Liver (tissue), 9 donors: ENCODE results near the gene MAP3K5. TPM values are rescaled to one million over a fixed set of nuclear protein-coding genes. Genes with fewer than 3 reads are reported as not detected.
A peak's percentile ranks its signal among the peaks of the same experiment; 100 is the strongest.

Experiments
- DNase-seq: peaks from one replicate; pipeline ENCODE4 v3.0.0-alpha.2; 2017; ENCODE audit warnings: low spot score
- H3K27ac ChIP-seq, 2 donors: one replicate each; pipeline ENCODE4 v1.7.0; 2013; ENCODE audit warnings: inconsistent platforms in 2 of 2, low read length in 2 of 2, control low read depth in 1 of 2, low read depth in 1 of 2, mild to moderate bottlenecking in 1 of 2
- H3K27me3 ChIP-seq, 4 donors: one replicate each; pipeline versions ENCODE4 v1.6.1 to v1.7.0; 2013; ENCODE audit warnings: low read length in 3 of 4, inconsistent platforms in 1 of 4, mild to moderate bottlenecking in 1 of 4, moderate library complexity in 1 of 4; ENCODE audit not compliant: control insufficient read depth in 4 of 4, insufficient read depth in 4 of 4
- H3K36me3 ChIP-seq, 4 donors: one replicate each; pipeline versions ENCODE4 v1.6.1 to v1.7.0; 2013; ENCODE audit warnings: low read length in 3 of 4, mild to moderate bottlenecking in 3 of 4, low read depth in 1 of 4, moderate library complexity in 1 of 4; ENCODE audit not compliant: control insufficient read depth in 4 of 4, insufficient read depth in 3 of 4
- H3K4me1 ChIP-seq, 4 donors: one replicate each; pipeline versions ENCODE4 v1.6.1 to v1.7.0; 2013; ENCODE audit warnings: low read length in 3 of 4, mild to moderate bottlenecking in 3 of 4, moderate library complexity in 1 of 4; ENCODE audit not compliant: control insufficient read depth in 4 of 4, insufficient read depth in 4 of 4
- H3K4me3 ChIP-seq, 3 donors: one replicate each; pipeline versions ENCODE4 v1.6.1 to v1.7.0; 2013; ENCODE audit warnings: low read length in 3 of 3, control low read depth in 1 of 3, low read depth in 1 of 3, mild to moderate bottlenecking in 1 of 3
- H3K9ac ChIP-seq, 2 donors: one replicate each; pipeline ENCODE4 v1.7.0; 2013; ENCODE audit warnings: low read length in 2 of 2, mild to moderate bottlenecking in 2 of 2, moderate library complexity in 2 of 2, control low read depth in 1 of 2, low read depth in 1 of 2
- H3K9me3 ChIP-seq, 4 donors: one replicate each; pipeline versions ENCODE4 v1.6.1 to v1.7.0; 2013; ENCODE audit warnings: low read length in 3 of 4; ENCODE audit not compliant: control insufficient read depth in 4 of 4
- ATF3 ChIP-seq: IDR thresholded peaks from 2 replicates; pipeline ENCODE4 v1.6.1; 2016; ENCODE audit warnings: antibody characterized with exemption
- CTCF ChIP-seq: fragments of 150-350 bp; IDR thresholded peaks from 2 replicates; pipeline ENCODE4 v1.5.1; 2017; ENCODE audit warnings: improper control_type of control experiment, low read depth, low read length; ENCODE audit not compliant: missing input control
- EGR1 ChIP-seq, 2 donors: IDR thresholded peaks; 2 replicates each; pipeline ENCODE4 v1.6.1; 2016 to 2018; ENCODE audit warnings: antibody characterized with exemption in 2 of 2, low read depth in 2 of 2
- FOXA1 ChIP-seq: IDR thresholded peaks from 2 replicates; pipeline ENCODE4 v1.6.1; 2016; ENCODE audit warnings: antibody characterized with exemption
- FOXA2 ChIP-seq: IDR thresholded peaks from 2 replicates; pipeline ENCODE4 v1.6.1; 2016; ENCODE audit warnings: antibody characterized with exemption
- GABPA ChIP-seq, 2 donors: IDR thresholded peaks in 1 of 2; conservative IDR thresholded peaks in 1 of 2; 2 replicates each; pipeline ENCODE4 v1.6.1; 2016; ENCODE audit warnings: antibody characterized with exemption in 2 of 2, mild to moderate bottlenecking in 1 of 2, moderate library complexity in 1 of 2
- HNF4A ChIP-seq, 2 donors: conservative IDR thresholded peaks; 2 replicates each; pipeline ENCODE4 v1.6.1; 2016; ENCODE audit warnings: antibody characterized with exemption in 2 of 2, mild to moderate bottlenecking in 2 of 2
- HNF4G ChIP-seq: IDR thresholded peaks from 2 replicates; pipeline ENCODE4 v1.6.1; 2016; ENCODE audit warnings: antibody characterized with exemption
- JUND ChIP-seq, 2 donors: IDR thresholded peaks; 2 replicates each; pipeline ENCODE4 v1.6.1; 2016; ENCODE audit warnings: antibody characterized with exemption in 2 of 2
- NR2F2 ChIP-seq: IDR thresholded peaks from 2 replicates; pipeline ENCODE4 v1.6.1; 2016; ENCODE audit warnings: antibody characterized with exemption
- RAD21 ChIP-seq, 2 donors: IDR thresholded peaks; 2 replicates each; pipeline ENCODE4 v1.6.1; 2016; ENCODE audit warnings: antibody characterized with exemption in 2 of 2, mild to moderate bottlenecking in 2 of 2
- REST ChIP-seq: IDR thresholded peaks from 2 replicates; pipeline ENCODE4 v1.6.1; 2016; ENCODE audit warnings: antibody characterized with exemption, mild to moderate bottlenecking
- RXRA ChIP-seq, 2 donors: IDR thresholded peaks; 2 replicates each; pipeline ENCODE4 v1.6.1; 2017 to 2018; ENCODE audit warnings: antibody characterized with exemption in 2 of 2, mild to moderate bottlenecking in 1 of 2
- SP1 ChIP-seq: IDR thresholded peaks from 2 replicates; pipeline ENCODE4 v1.6.1; 2018; ENCODE audit warnings: antibody characterized with exemption, mild to moderate bottlenecking
- TAF1 ChIP-seq: conservative IDR thresholded peaks from 2 replicates; pipeline ENCODE4 v1.6.1; 2016; ENCODE audit warnings: antibody characterized with exemption, mild to moderate bottlenecking
- YY1 ChIP-seq: IDR thresholded peaks from 2 replicates; pipeline ENCODE4 v1.6.1; 2016; ENCODE audit warnings: antibody characterized with exemption, mild to moderate bottlenecking
- WGBS: extraction: QIAGEN DNeasy Blood & Tissue Kit; methylation state at CpG from one replicate; pipeline ENCODE4 v1.1.7; 2013; 5-methylcytosine and 5-hydroxymethylcytosine counted together
- polyA plus RNA-seq, 2 donors: library from polyadenylated mRNA; stranded (reverse) in 1 of 2; unstranded in 1 of 2; fragments of 200-250 nt in 1 of 2; fragments of >200 nt in 1 of 2; fragmentation: Nextera tagmentation in 1 of 2; extraction: Ambion mirVana in 1 of 2; gene quantifications; one replicate each; pipeline versions ENCODE4 v1.2.1 to v1.2.3, GENCODE V29; 2013 to 2015
- total RNA-seq, 2 donors: library from RNA; depleted of rRNA; stranded (reverse); fragments of >200 nt; gene quantifications; one replicate each; pipeline ENCODE4 v1.2.3, GENCODE V29; 2014
- TF ChIP-seq, protein P1 (sequence below): IDR thresholded peaks from 2 replicates; pipeline ENCODE4 v1.6.1; 2016; ENCODE audit warnings: antibody characterized with exemption
- donor health status: healthy.
- donor health status: healthy.
- donor health status: healthy.
- donor health status: healthy.
- donor health status: healthy.

Gene MAP3K5
- total and polyA plus RNA-seq, 4 donors, result 2.9 to 18.0 (median 5.5) TPM

DNA sequence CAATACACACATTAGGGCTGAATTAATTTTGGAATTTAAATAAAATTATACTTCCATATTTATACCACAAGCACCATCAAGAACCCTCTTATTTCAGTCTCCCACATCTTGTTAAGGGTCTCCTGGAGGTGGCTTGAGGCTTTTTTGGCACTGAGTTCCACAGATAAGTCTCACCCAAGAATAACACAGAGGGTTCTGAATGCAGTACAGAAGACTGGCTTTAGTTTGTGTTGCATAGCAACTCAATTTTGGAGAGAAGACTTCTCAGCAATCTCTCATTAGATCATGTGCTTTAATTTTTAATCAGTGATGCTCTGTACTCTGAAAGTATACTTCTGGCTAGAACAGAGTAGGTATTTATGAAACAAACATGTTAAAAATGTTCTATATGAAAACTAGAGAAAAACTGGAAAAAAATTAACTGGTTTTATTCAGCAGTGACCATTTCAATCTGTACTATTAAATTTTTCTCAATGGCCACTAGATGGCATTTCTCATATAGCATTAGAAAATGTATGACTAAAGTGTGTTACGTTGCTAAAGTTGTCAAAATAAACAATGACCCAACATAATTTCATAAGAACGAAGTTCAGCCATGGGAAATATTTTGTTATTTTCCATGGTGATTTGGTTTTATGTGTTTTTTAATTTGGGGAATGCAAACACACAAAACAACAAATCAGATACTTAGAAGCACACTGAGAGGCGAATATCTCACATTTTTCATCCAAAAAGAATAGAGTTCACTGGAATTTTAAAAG is 209.4 kb downstream of the MAP3K5 start:
- no peak for DNase-seq
- Histone ChIP-seq H3K27me3 (no peaks in the 10 kb centered on the region), H3K36me3 (peaks cover 9 to 25% (median 15%) of the 10 kb centered on the region in 4 donors), H3K27ac (no peak overlapping the region), H3K9me3 (no peaks in the 10 kb centered on the region), H3K4me3 (no peak overlapping the region), H3K9ac (no peak overlapping the region), H3K4me1 (no peaks in the 10 kb centered on the region)
- no peak for TF ChIP-seq HNF4A (conservative IDR thresholded peaks at IDR 0.05)
- TF ChIP-seq FOXA1, result no peak
- TF ChIP-seq ATF3, result peak; percentile 19
- no peak for TF ChIP-seq SP1
- TF ChIP-seq CTCF, result peak; percentile 38
- TF ChIP-seq NR2F2, result no peak
- no peak for TF ChIP-seq YY1
- no peak for TF ChIP-seq REST
- no peak for TF ChIP-seq RXRA (IDR thresholded peaks at IDR 0.05)
- peak; percentile 71 to 79 for TF ChIP-seq RAD21 (IDR thresholded peaks at IDR 0.05)
- TF ChIP-seq, protein P1, sequence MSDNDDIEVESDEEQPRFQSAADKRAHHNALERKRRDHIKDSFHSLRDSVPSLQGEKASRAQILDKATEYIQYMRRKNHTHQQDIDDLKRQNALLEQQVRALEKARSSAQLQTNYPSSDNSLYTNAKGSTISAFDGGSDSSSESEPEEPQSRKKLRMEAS, result no peak
- no peak for TF ChIP-seq FOXA2
- 34% methylated on average over 3 of the region's 3 CpGs for WGBS

DNA sequence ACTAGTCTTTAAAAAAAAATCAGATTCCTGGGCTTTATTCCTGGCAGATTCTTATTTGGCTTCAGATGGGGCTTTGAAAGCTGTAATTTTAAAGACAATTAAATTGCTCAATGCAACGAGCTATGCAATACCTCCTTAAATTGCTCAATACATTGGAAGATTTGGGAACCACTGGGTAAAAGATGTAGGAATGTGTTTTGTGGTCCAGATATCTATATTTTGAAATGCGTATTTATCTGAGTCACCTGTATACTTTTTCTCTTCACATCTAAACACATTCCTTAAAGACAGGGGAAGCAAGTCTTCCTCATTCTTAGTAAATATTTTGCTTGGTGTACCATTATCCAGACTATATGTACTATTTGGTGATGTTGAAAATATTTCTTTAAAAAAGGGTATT is 212.5 kb downstream of the MAP3K5 start:
- no peaks in the 10 kb centered on the region for H3K9me3 ChIP-seq
- H3K27me3 ChIP-seq, result no peaks in the 10 kb centered on the region
- peaks cover 10 to 19% (median 16%) of the 10 kb centered on the region in 4 donors for H3K36me3 ChIP-seq
- no peak for DNase-seq
- no peak overlapping the region for H3K27ac ChIP-seq
- H3K9ac ChIP-seq, result no peak overlapping the region
- no peaks in the 10 kb centered on the region for H3K4me1 ChIP-seq
- no peak overlapping the region for H3K4me3 ChIP-seq
- WGBS, result 88% methylated on average over 2 of the region's 2 CpGs
- no peak for TF ChIP-seq EGR1 (IDR thresholded peaks at IDR 0.05; ENCODE audit: low read depth in 2 of 2)
- no peak for TF ChIP-seq JUND (IDR thresholded peaks at IDR 0.05)
- TF ChIP-seq, protein P1, result no peak
- TF ChIP-seq GABPA (IDR thresholded peaks at IDR 0.05 in 1 of 2, conservative IDR thresholded peaks at IDR 0.05 in 1 of 2), result no peak
- no peak for TF ChIP-seq REST
- no peak for TF ChIP-seq NR2F2
- no peak for TF ChIP-seq CTCF
- no peak for TF ChIP-seq RXRA (IDR thresholded peaks at IDR 0.05)
- TF ChIP-seq FOXA2, result no peak
- no peak for TF ChIP-seq SP1
- no peak for TF ChIP-seq TAF1
- TF ChIP-seq HNF4G, result no peak
- no peak for TF ChIP-seq RAD21 (IDR thresholded peaks at IDR 0.05)
- TF ChIP-seq FOXA1, result no peak
- no peak for TF ChIP-seq HNF4A (conservative IDR thresholded peaks at IDR 0.05)
